ENCODE results near the gene TSHR.
A peak's percentile ranks its signal among the peaks of the same experiment; 100 is the strongest.
"Not testable (repeated sequence)": the region's sequence is repeated elsewhere in the genome, so short reads cannot be mapped to it uniquely, and the experiment has no call there.

The TSHR gene

GRCh38 chr14:80955416-80955941 is at the start of gene TSHR:
Gene TSHR, plus strand, starts transcription at chr14:80955621. Its CDS starts 60 bp downstream, at chr14:80955681.
- Histone ChIP-seq H3K4me3 (replicated peaks; ENCODE audit: low read depth, low read length) (peak within 1 kb of the TSS; percentile 49), H3K36me3 (ENCODE audit: control insufficient read depth, insufficient read depth, low read length) (no peaks in the 10 kb centered on the region), H3K27me3 (replicated peaks; ENCODE audit: control insufficient read depth, insufficient read depth, low read length) (0 out of 2 replicates have a peak, but pooled peaks cover 1% of the 10 kb centered on the region)
- TF ChIP-seq, protein P1, sequence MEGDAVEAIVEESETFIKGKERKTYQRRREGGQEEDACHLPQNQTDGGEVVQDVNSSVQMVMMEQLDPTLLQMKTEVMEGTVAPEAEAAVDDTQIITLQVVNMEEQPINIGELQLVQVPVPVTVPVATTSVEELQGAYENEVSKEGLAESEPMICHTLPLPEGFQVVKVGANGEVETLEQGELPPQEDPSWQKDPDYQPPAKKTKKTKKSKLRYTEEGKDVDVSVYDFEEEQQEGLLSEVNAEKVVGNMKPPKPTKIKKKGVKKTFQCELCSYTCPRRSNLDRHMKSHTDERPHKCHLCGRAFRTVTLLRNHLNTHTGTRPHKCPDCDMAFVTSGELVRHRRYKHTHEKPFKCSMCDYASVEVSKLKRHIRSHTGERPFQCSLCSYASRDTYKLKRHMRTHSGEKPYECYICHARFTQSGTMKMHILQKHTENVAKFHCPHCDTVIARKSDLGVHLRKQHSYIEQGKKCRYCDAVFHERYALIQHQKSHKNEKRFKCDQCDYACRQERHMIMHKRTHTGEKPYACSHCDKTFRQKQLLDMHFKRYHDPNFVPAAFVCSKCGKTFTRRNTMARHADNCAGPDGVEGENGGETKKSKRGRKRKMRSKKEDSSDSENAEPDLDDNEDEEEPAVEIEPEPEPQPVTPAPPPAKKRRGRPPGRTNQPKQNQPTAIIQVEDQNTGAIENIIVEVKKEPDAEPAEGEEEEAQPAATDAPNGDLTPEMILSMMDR (IDR thresholded peaks at IDR 0.05; ENCODE audit: insufficient read depth, low read length, poor library complexity, severe bottlenecking) = no peak
- no peak for DNase-seq (ENCODE audit: extremely low read depth, insufficient read length)

GRCh38 chr14:80906336-80906735 is 49.1 kb upstream of the TSHR start:
- no peaks in the 10 kb centered on the region; the same call in 1 of the 2 replicates for H3K36me3 ChIP-seq (ENCODE audit: control insufficient read depth, insufficient read depth, low read length)
- DNase-seq (ENCODE audit: extremely low read depth, insufficient read length) = no peak
- H3K27me3 ChIP-seq (replicated peaks; ENCODE audit: control insufficient read depth, insufficient read depth, low read length) = no peaks in the 10 kb centered on the region
- no peak overlapping the region for H3K4me3 ChIP-seq (replicated peaks; ENCODE audit: low read depth, low read length)
- TF ChIP-seq, protein P1 (IDR thresholded peaks at IDR 0.05; ENCODE audit: insufficient read depth, low read length, poor library complexity, severe bottlenecking) = no peak

- no peak overlapping the region for H3K4me3 ChIP-seq (replicated peaks; ENCODE audit: low read depth, low read length)
- no peak for DNase-seq (ENCODE audit: extremely low read depth, insufficient read length)
- TF ChIP-seq, protein P1 (IDR thresholded peaks at IDR 0.05; ENCODE audit: insufficient read depth, low read length, poor library complexity, severe bottlenecking) = no peak
- H3K27me3 ChIP-seq (replicated peaks; ENCODE audit: control insufficient read depth, insufficient read depth, low read length) = no peaks in the 10 kb centered on the region
- H3K36me3 ChIP-seq (ENCODE audit: control insufficient read depth, insufficient read depth, low read length) = no peaks in the 10 kb centered on the region; the same call in 1 of the 2 replicates
Measured at GRCh38 chr14:80906946-80907345, 48.5 kb upstream of the TSHR start.

- not testable (repeated sequence) for H3K36me3 ChIP-seq (ENCODE audit: control insufficient read depth, insufficient read depth, low read length); H3K27me3 ChIP-seq (replicated peaks; ENCODE audit: control insufficient read depth, insufficient read depth, low read length); DNase-seq (ENCODE audit: extremely low read depth, insufficient read length); H3K4me3 ChIP-seq (replicated peaks; ENCODE audit: low read depth, low read length)
Measured at GRCh38 chr14:80912013-80912412, 43.4 kb upstream of the TSHR start.

DNA sequence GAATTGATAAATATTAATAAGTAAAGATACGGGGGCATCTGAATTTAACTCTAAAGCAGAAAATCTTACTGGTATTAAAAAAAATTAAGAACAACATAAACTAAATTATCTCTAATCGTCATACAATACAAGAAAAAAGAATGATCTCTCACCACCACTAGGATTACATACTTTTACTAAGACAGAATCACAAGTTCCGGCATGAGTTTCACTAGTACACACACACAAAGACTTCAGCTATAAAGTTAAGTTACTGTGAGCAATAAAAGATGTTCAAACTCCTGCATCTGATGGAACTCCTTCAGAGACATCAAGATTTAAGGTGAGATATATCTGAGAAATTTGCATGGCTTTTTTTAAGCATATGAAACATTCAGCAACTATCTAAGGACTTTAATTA is 35.8 kb upstream of the TSHR start:
- TF ChIP-seq, protein P1 (IDR thresholded peaks at IDR 0.05; ENCODE audit: insufficient read depth, low read length, poor library complexity, severe bottlenecking) = no peak
- no peaks in the 10 kb centered on the region for H3K36me3 ChIP-seq (ENCODE audit: control insufficient read depth, insufficient read depth, low read length)
- DNase-seq (ENCODE audit: extremely low read depth, insufficient read length) = no peak
- H3K27me3 ChIP-seq (replicated peaks; ENCODE audit: control insufficient read depth, insufficient read depth, low read length) = no peaks in the 10 kb centered on the region
- no peak overlapping the region for H3K4me3 ChIP-seq (replicated peaks; ENCODE audit: low read depth, low read length)

DNA sequence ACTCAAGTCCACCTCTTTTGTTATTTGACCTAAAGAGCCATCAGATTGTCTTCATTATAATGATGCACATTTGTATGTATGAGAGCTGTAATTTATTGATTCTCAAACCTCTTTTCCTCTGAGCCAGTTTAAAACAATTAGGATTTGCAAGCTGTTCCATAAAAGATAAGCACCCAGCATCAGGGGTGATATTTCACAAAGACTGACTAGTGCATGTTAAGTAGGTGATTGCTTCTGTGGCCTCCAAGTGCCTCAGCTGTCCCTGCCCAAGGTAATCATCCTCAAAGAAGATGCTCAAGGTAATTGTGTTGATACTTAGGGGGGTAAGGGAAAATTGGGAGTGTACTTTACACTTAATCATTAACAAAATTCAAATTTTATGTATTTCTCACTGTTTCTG is 32.1 kb upstream of the TSHR start:
- Histone ChIP-seq H3K27me3 (replicated peaks; ENCODE audit: control insufficient read depth, insufficient read depth, low read length) (no peaks in the 10 kb centered on the region), H3K4me3 (replicated peaks; ENCODE audit: low read depth, low read length) (no peak overlapping the region), H3K36me3 (ENCODE audit: control insufficient read depth, insufficient read depth, low read length) (no peaks in the 10 kb centered on the region; the same call in 1 of the 2 replicates)
- TF ChIP-seq, protein P1 (IDR thresholded peaks at IDR 0.05; ENCODE audit: insufficient read depth, low read length, poor library complexity, severe bottlenecking) = no peak
- DNase-seq (ENCODE audit: extremely low read depth, insufficient read length) = no peak
